Measurements from ENCODE around the gene EFNA1.

DNA sequence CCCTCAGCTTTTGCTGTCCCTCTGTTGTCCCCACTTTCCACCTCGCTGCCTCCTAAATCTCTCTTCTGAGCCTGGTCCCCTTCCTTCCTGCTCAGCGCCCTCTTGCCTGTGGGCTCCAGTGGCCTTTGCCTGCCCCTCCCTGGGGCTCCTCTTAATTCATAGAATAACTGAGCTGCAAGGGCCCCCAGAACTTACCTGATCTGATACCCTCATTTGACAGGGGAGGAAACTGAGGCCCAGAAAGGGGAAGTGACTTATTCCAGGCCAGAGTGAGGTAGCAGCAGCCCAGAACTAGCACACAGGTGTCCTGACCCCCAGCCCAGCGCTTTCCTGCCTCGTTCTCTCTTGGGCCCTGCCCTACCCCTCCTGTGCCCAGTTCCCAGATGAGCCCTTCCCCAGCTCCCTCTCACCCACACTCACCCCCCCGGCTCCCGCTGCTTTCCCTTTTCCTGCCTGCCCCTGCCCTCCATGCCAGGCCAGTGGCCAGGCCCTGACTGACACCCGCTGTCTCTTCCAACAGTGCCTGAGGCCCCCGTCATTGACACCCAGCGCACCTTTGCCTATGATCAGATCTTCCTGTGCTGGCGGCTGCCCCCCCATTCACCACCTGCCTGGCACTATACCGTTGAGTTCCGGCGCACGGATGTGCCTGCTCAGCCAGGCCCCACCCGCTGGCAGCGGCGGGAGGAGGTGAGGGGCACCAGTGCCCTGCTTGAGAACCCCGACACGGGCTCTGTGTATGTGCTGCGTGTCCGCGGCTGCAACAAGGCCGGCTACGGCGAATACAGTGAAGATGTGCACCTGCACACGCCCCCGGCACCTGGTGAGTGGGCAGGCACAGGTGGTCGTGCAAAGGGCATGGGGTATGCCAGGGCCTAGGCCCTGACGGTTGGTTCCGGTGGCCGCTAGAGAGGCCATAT is 51.7 kb downstream of the EFNA1 start:
- TF ChIP-seq, protein P1, sequence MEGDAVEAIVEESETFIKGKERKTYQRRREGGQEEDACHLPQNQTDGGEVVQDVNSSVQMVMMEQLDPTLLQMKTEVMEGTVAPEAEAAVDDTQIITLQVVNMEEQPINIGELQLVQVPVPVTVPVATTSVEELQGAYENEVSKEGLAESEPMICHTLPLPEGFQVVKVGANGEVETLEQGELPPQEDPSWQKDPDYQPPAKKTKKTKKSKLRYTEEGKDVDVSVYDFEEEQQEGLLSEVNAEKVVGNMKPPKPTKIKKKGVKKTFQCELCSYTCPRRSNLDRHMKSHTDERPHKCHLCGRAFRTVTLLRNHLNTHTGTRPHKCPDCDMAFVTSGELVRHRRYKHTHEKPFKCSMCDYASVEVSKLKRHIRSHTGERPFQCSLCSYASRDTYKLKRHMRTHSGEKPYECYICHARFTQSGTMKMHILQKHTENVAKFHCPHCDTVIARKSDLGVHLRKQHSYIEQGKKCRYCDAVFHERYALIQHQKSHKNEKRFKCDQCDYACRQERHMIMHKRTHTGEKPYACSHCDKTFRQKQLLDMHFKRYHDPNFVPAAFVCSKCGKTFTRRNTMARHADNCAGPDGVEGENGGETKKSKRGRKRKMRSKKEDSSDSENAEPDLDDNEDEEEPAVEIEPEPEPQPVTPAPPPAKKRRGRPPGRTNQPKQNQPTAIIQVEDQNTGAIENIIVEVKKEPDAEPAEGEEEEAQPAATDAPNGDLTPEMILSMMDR (IDR thresholded peaks at IDR 0.05; ENCODE audit: low read depth, low read length, missing input control) = no peak
- TF ChIP-seq, protein P2, sequence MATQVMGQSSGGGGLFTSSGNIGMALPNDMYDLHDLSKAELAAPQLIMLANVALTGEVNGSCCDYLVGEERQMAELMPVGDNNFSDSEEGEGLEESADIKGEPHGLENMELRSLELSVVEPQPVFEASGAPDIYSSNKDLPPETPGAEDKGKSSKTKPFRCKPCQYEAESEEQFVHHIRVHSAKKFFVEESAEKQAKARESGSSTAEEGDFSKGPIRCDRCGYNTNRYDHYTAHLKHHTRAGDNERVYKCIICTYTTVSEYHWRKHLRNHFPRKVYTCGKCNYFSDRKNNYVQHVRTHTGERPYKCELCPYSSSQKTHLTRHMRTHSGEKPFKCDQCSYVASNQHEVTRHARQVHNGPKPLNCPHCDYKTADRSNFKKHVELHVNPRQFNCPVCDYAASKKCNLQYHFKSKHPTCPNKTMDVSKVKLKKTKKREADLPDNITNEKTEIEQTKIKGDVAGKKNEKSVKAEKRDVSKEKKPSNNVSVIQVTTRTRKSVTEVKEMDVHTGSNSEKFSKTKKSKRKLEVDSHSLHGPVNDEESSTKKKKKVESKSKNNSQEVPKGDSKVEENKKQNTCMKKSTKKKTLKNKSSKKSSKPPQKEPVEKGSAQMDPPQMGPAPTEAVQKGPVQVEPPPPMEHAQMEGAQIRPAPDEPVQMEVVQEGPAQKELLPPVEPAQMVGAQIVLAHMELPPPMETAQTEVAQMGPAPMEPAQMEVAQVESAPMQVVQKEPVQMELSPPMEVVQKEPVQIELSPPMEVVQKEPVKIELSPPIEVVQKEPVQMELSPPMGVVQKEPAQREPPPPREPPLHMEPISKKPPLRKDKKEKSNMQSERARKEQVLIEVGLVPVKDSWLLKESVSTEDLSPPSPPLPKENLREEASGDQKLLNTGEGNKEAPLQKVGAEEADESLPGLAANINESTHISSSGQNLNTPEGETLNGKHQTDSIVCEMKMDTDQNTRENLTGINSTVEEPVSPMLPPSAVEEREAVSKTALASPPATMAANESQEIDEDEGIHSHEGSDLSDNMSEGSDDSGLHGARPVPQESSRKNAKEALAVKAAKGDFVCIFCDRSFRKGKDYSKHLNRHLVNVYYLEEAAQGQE (IDR thresholded peaks at IDR 0.05) = no peak
- no peak for TF ChIP-seq YY1 (IDR thresholded peaks at IDR 0.05)

All from liver (tissue), 2 donors.